IPS-18a (cell line): ENCODE results near the gene PWWP2B.

ENCODE experiments used
- H3K27ac ChIP-seq: one replicate; pipeline ENCODE4 v1.5.1; 2013; ENCODE audit warnings: low read length
- H3K27me3 ChIP-seq: one replicate; pipeline ENCODE4 v1.6.1; 2013; ENCODE audit warnings: mild to moderate bottlenecking, low read length; ENCODE audit not compliant: control insufficient read depth, insufficient read depth
- H3K36me3 ChIP-seq: one replicate; pipeline ENCODE4 v1.6.1; 2013; ENCODE audit warnings: low read depth, low read length; ENCODE audit not compliant: control insufficient read depth
- H3K4me1 ChIP-seq: one replicate; pipeline ENCODE4 v1.6.1; 2013; ENCODE audit warnings: low read depth, low read length; ENCODE audit not compliant: control insufficient read depth
- H3K4me3 ChIP-seq: one replicate; pipeline ENCODE4 v1.5.1; 2013; ENCODE audit warnings: low read length
- H3K9ac ChIP-seq: one replicate; pipeline ENCODE4 v1.6.1; 2013; ENCODE audit warnings: mild to moderate bottlenecking, low read length, moderate library complexity
- H3K9me3 ChIP-seq: one replicate; pipeline ENCODE4 v1.6.1; 2013; ENCODE audit warnings: low read depth, low read length; ENCODE audit not compliant: control insufficient read depth

Gene PWWP2B

GRCh38 chr10:132355754-132356153, 41.2 kb upstream of the PWWP2B start:
- Histone ChIP-seq H3K27me3 (no peaks in the 10 kb centered on the region), H3K9ac (no peak overlapping the region)

GRCh38 chr10:132356621-132357195, 40.3 kb upstream of the PWWP2B start:
- no peak overlapping the region for H3K9ac ChIP-seq
- no peak overlapping the region for H3K27ac ChIP-seq
- H3K27me3 ChIP-seq = no peaks in the 10 kb centered on the region
- H3K4me3 ChIP-seq = no peak overlapping the region
- H3K4me1 ChIP-seq = no peaks in the 10 kb centered on the region
- H3K9me3 ChIP-seq = no peaks in the 10 kb centered on the region
- H3K36me3 ChIP-seq = no peaks in the 10 kb centered on the region

More at GRCh38 chr10:132355754-132356153, 41.2 kb upstream of the PWWP2B start:
- Histone ChIP-seq H3K36me3 (no peaks in the 10 kb centered on the region), H3K27ac (no peak overlapping the region), H3K4me1 (no peaks in the 10 kb centered on the region), H3K9me3 (no peaks in the 10 kb centered on the region), H3K4me3 (no peak overlapping the region)

- Histone ChIP-seq H3K9me3 (no peaks in the 10 kb centered on the region), H3K4me3 (no peak overlapping the region), H3K27me3 (no peaks in the 10 kb centered on the region), H3K4me1 (no peaks in the 10 kb centered on the region), H3K9ac (no peak overlapping the region), H3K36me3 (no peaks in the 10 kb centered on the region), H3K27ac (no peak overlapping the region)
Measured at GRCh38 chr10:132357286-132358058, 39.5 kb upstream of the PWWP2B start.

GRCh38 chr10:132359305-132360040, 37.5 kb upstream of the PWWP2B start:
- Histone ChIP-seq H3K9me3 (no peaks in the 10 kb centered on the region), H3K27ac (no peak overlapping the region), H3K36me3 (no peaks in the 10 kb centered on the region), H3K9ac (no peak overlapping the region), H3K27me3 (no peaks in the 10 kb centered on the region), H3K4me1 (no peaks in the 10 kb centered on the region), H3K4me3 (no peak overlapping the region)

GRCh38 chr10:132360766-132361447, 36.1 kb upstream of the PWWP2B start:
- Histone ChIP-seq H3K9ac (no peak overlapping the region), H3K4me3 (no peak overlapping the region), H3K4me1 (no peaks in the 10 kb centered on the region), H3K9me3 (no peaks in the 10 kb centered on the region), H3K27me3 (no peaks in the 10 kb centered on the region), H3K36me3 (no peaks in the 10 kb centered on the region), H3K27ac (no peak overlapping the region)

GRCh38 chr10:132361581-132362101, 35.4 kb upstream of the PWWP2B start:
- Histone ChIP-seq H3K9ac (no peak overlapping the region), H3K27me3 (no peaks in the 10 kb centered on the region), H3K27ac (no peak overlapping the region), H3K4me1 (no peaks in the 10 kb centered on the region), H3K9me3 (no peaks in the 10 kb centered on the region), H3K4me3 (no peak overlapping the region), H3K36me3 (no peaks in the 10 kb centered on the region)

GRCh38 chr10:132362151-132362611, 34.8 kb upstream of the PWWP2B start:
- Histone ChIP-seq H3K27ac (no peak overlapping the region), H3K9me3 (no peaks in the 10 kb centered on the region), H3K4me3 (no peak overlapping the region), H3K27me3 (no peaks in the 10 kb centered on the region), H3K9ac (no peak overlapping the region), H3K4me1 (no peaks in the 10 kb centered on the region), H3K36me3 (no peaks in the 10 kb centered on the region)

- H3K4me3 ChIP-seq = no peak overlapping the region
- H3K27me3 ChIP-seq = no peaks in the 10 kb centered on the region
- no peaks in the 10 kb centered on the region for H3K36me3 ChIP-seq
- H3K9ac ChIP-seq = no peak overlapping the region
- H3K9me3 ChIP-seq = no peaks in the 10 kb centered on the region
- H3K27ac ChIP-seq = no peak overlapping the region
- no peaks in the 10 kb centered on the region for H3K4me1 ChIP-seq
Measured at GRCh38 chr10:132363376-132363775, 33.6 kb upstream of the PWWP2B start.

GRCh38 chr10:132363921-132364593, 32.9 kb upstream of the PWWP2B start:
- no peaks in the 10 kb centered on the region for H3K4me1 ChIP-seq
- no peak overlapping the region for H3K27ac ChIP-seq
- no peaks in the 10 kb centered on the region for H3K36me3 ChIP-seq
- no peaks in the 10 kb centered on the region for H3K27me3 ChIP-seq
- no peaks in the 10 kb centered on the region for H3K9me3 ChIP-seq
- no peak overlapping the region for H3K4me3 ChIP-seq
- H3K9ac ChIP-seq = no peak overlapping the region

- H3K9ac ChIP-seq = no peak overlapping the region
- H3K9me3 ChIP-seq = no peaks in the 10 kb centered on the region
- no peaks in the 10 kb centered on the region for H3K27me3 ChIP-seq
- H3K4me1 ChIP-seq = no peaks in the 10 kb centered on the region
- no peak overlapping the region for H3K27ac ChIP-seq
- no peaks in the 10 kb centered on the region for H3K36me3 ChIP-seq
- no peak overlapping the region for H3K4me3 ChIP-seq
Measured at GRCh38 chr10:132364594-132364970, 32.4 kb upstream of the PWWP2B start.

GRCh38 chr10:132365102-132365501, 31.9 kb upstream of the PWWP2B start:
- H3K4me1 ChIP-seq = no peaks in the 10 kb centered on the region
- H3K9ac ChIP-seq = no peak overlapping the region
- H3K27ac ChIP-seq = no peak overlapping the region
- no peaks in the 10 kb centered on the region for H3K36me3 ChIP-seq
- no peaks in the 10 kb centered on the region for H3K9me3 ChIP-seq
- H3K4me3 ChIP-seq = no peak overlapping the region
- H3K27me3 ChIP-seq = no peaks in the 10 kb centered on the region
